ENCODE measurements around the gene CDPF1. TPM values are rescaled to one million over a fixed set of nuclear protein-coding genes. Genes with fewer than 3 reads are reported as not detected.

The CDPF1 gene
- total RNA-seq, 1 donor from 2014 or later, result 5.7 TPM

- Mint-ChIP-seq H3K4me1 (ENCODE audit: low read depth, unreplicated experiment) (peaks cover 4% of the 10 kb centered on the region), H3K27me3 (ENCODE audit: low read depth, unreplicated experiment) (no peaks in the 10 kb centered on the region), H3K4me3 (ENCODE audit: unreplicated experiment) (no peak overlapping the region), H3K27ac (ENCODE audit: unreplicated experiment) (no peak overlapping the region), H3K36me3 (ENCODE audit: low read depth, unreplicated experiment) (peaks cover 19% of the 10 kb centered on the region), H3K9me3 (ENCODE audit: unreplicated experiment) (no peaks in the 10 kb centered on the region)
- Histone ChIP-seq H3K4me1 (ENCODE audit: insufficient read depth, low read length) (peaks cover under 1% of the 10 kb centered on the region), H3K36me3 (ENCODE audit: insufficient read depth, low read length) (peaks cover 11% of the 10 kb centered on the region), H2AFZ (ENCODE audit: low read depth, low read length) (no peak overlapping the region), H3K4me3 (ENCODE audit: insufficient read depth, low read depth, low read length) (no peak overlapping the region), H3K9ac (ENCODE audit: low read length) (no peak overlapping the region), H4K20me1 (ENCODE audit: insufficient read depth, low read length) (no peaks in the 10 kb centered on the region), H3K4me2 (ENCODE audit: low read length) (no peak overlapping the region), H3K27me3 (ENCODE audit: insufficient read depth, low read length) (no peaks in the 10 kb centered on the region), H3K9me3 (ENCODE audit: insufficient read depth, low read depth, low read length) (no peaks in the 10 kb centered on the region), H3K79me2 (ENCODE audit: insufficient read depth, low read length) (no peaks in the 10 kb centered on the region), H3K27ac (ENCODE audit: low read depth, low read length) (no peak overlapping the region)
- DNase-seq (ENCODE audit: low read depth) (no peak), FAIRE-seq (no peak)
- TF ChIP-seq EZH2 (IDR thresholded peaks at IDR 0.05; ENCODE audit: insufficient read depth, low read length), result no peak
- no peak for TF ChIP-seq CTCF (IDR thresholded peaks at IDR 0.05; ENCODE audit: insufficient read depth, low read depth, low read length)
Observed at GRCh38 chr22:46287873-46288751, 38.0 kb upstream of the CDPF1 start.

- Histone ChIP-seq H3K27ac (ENCODE audit: low read depth, low read length) (no peak overlapping the region), H3K9ac (ENCODE audit: low read length) (no peak overlapping the region), H3K4me2 (ENCODE audit: low read length) (no peak overlapping the region), H2AFZ (ENCODE audit: low read depth, low read length) (no peak overlapping the region), H3K27me3 (ENCODE audit: insufficient read depth, low read length) (no peaks in the 10 kb centered on the region), H3K4me1 (ENCODE audit: insufficient read depth, low read length) (no peaks in the 10 kb centered on the region), H3K36me3 (ENCODE audit: insufficient read depth, low read length) (peaks cover 11% of the 10 kb centered on the region), H3K79me2 (ENCODE audit: insufficient read depth, low read length) (no peaks in the 10 kb centered on the region), H4K20me1 (ENCODE audit: insufficient read depth, low read length) (no peaks in the 10 kb centered on the region), H3K4me3 (ENCODE audit: insufficient read depth, low read depth, low read length) (no peak overlapping the region), H3K9me3 (ENCODE audit: insufficient read depth, low read depth, low read length) (no peaks in the 10 kb centered on the region)
- no peak overlapping the region for H3K27ac Mint-ChIP-seq (ENCODE audit: unreplicated experiment)
- H3K36me3 Mint-ChIP-seq (ENCODE audit: low read depth, unreplicated experiment), result peaks cover 20% of the 10 kb centered on the region
- TF ChIP-seq EZH2 (IDR thresholded peaks at IDR 0.05; ENCODE audit: insufficient read depth, low read length), result no peak
- no peak for TF ChIP-seq CTCF (IDR thresholded peaks at IDR 0.05; ENCODE audit: insufficient read depth, low read depth, low read length)
- H3K27me3 Mint-ChIP-seq (ENCODE audit: low read depth, unreplicated experiment), result no peaks in the 10 kb centered on the region
- FAIRE-seq (no peak), DNase-seq (ENCODE audit: low read depth) (no peak)
- H3K9me3 Mint-ChIP-seq (ENCODE audit: unreplicated experiment), result no peaks in the 10 kb centered on the region
- H3K4me1 Mint-ChIP-seq (ENCODE audit: low read depth, unreplicated experiment), result peaks cover 4% of the 10 kb centered on the region
- H3K4me3 Mint-ChIP-seq (ENCODE audit: unreplicated experiment), result no peak overlapping the region
Observed at GRCh38 chr22:46286941-46287872, 37.1 kb upstream of the CDPF1 start.
